HepG2 (cell line): Measurements from ENCODE around the gene SERPINI1. TPM values are rescaled to one million over a fixed set of nuclear protein-coding genes. Genes with fewer than 3 reads are reported as not detected.

Experiments
- ATF6 ChIP-seq: sonication (generic); formaldehyde crosslinking; conservative IDR thresholded peaks from 2 replicates; pipeline ENCODE4 v1.4.0; 2020; ENCODE audit warnings: missing genetic modification reagents
- BORCS8-MEF2B ChIP-seq: sonication (generic); formaldehyde crosslinking; IDR thresholded peaks from 2 replicates; pipeline ENCODE4 v1.8.0; 2022; ENCODE audit warnings: mild to moderate bottlenecking, missing genetic modification reagents
- HMGXB3 ChIP-seq: sonication (generic); formaldehyde crosslinking; IDR thresholded peaks from 2 replicates; pipeline ENCODE4 v1.4.0; 2020; ENCODE audit warnings: missing genetic modification reagents, borderline replicate concordance
- MYPOP ChIP-seq: sonication (generic); formaldehyde crosslinking; IDR thresholded peaks from 2 replicates; pipeline ENCODE4 v1.8.1; 2023; ENCODE audit warnings: mild to moderate bottlenecking, moderate library complexity, missing genetic modification reagents
- SALL1 ChIP-seq: sonication (generic); formaldehyde crosslinking; IDR thresholded peaks from 2 replicates; pipeline ENCODE4 v1.8.0; 2022; ENCODE audit warnings: mild to moderate bottlenecking, missing genetic modification reagents
- SRSF9 ChIP-seq: fragments of 200-400 bp; formaldehyde crosslinking; IDR thresholded peaks from 2 replicates; pipeline ENCODE4 v1.6.1; 2018; ENCODE audit warnings: borderline replicate concordance, mild to moderate bottlenecking, low read depth, low read length; ENCODE audit not compliant: insufficient read depth, poor library complexity, severe bottlenecking
- ZNF281 ChIP-seq: sonication (generic); formaldehyde crosslinking; IDR thresholded peaks from 2 replicates; pipeline ENCODE4 v1.4.0; 2020; ENCODE audit warnings: missing genetic modification reagents, borderline replicate concordance
- ZNF615 ChIP-seq: sonication (generic); formaldehyde crosslinking; IDR thresholded peaks from 2 replicates; pipeline ENCODE4 v1.5.0; 2020; ENCODE audit warnings: mild to moderate bottlenecking, missing genetic modification reagents, borderline replicate concordance
- ZNF644 ChIP-seq: IDR thresholded peaks from 2 replicates; pipeline ENCODE4 v1.6.1; 2016; ENCODE audit warnings: low read depth
- polyA plus RNA-seq, 8 experiments: library from polyadenylated mRNA; depleted of rRNA in 3 of 8; stranded (reverse) in 7 of 8; unstranded in 1 of 8; fragments of >200 nt; fragmentation: Illumina TruSeq in 4 of 8; extraction: Trizol in 4 of 8; gene quantifications; 2 replicates each; pipeline versions ENCODE4 v1.2.1 to v1.2.3, GENCODE V29; 2011 to 2016; ENCODE audit warnings: low read depth in 4 of 8, missing spikeins in 1 of 8, mixed read lengths in 1 of 8; ENCODE audit not compliant: insufficient read depth in 1 of 8
- total RNA-seq, 5 experiments: library from RNA; depleted of rRNA; stranded (reverse); fragments of >200 nt; fragmentation: Illumina TruSeq; extraction: Trizol; gene quantifications; 2 replicates each; pipeline ENCODE4 v1.2.3, GENCODE V29; 2016; ENCODE audit warnings: low read depth in 1 of 5

The SERPINI1 gene
- total and polyA plus RNA-seq, 2 of the 13 experiments (the other 11 are each of a cell fraction or from before 2014, with no cell fraction given): 14.7 to 58.0 TPM

- no peak for TF ChIP-seq ATF6 (CRISPR knock-in tag)
- TF ChIP-seq SRSF9: no peak
- no peak for TF ChIP-seq ZNF644 (CRISPR knock-in tag)
- TF ChIP-seq ZNF615: no peak
- TF ChIP-seq HMGXB3: peak; percentile 80
- TF ChIP-seq SALL1 (CRISPR knock-in tag): 0 out of 2 replicates have a peak, but pooled peaks have one; percentile 78
- no peak for TF ChIP-seq MYPOP (CRISPR knock-in tag)
- TF ChIP-seq BORCS8-MEF2B (CRISPR knock-in tag): peak; percentile 40; the same call in 1 of the 2 replicates
- TF ChIP-seq ZNF281 (CRISPR knock-in tag): no peak
These were observed 856 bp upstream of the SERPINI1 start, which contains the start of gene PDCD10 (continued) for GRCh38 chr3:167734498-167735232.
